Fibroblast of lung (primary cell): ENCODE results near the gene PUSL1. TPM values are rescaled to one million over a fixed set of nuclear protein-coding genes. Genes with fewer than 3 reads are reported as not detected.
A peak's percentile ranks its signal among the peaks of the same experiment; 100 is the strongest.

Source experiments
- DNase-seq, 2 donors: peaks; one replicate each; pipeline versions ENCODE4 v3.0.0 to v3.0.0-alpha.2; 2010; ENCODE audit warnings: low read depth in 2 of 2
- H2AFZ ChIP-seq: 2 replicates; pipeline ENCODE4 v1.5.1; 2012; ENCODE audit warnings: low read length, control low read depth, inconsistent platforms
- H3K27ac ChIP-seq: 2 replicates; pipeline ENCODE4 v1.5.1; 2011; ENCODE audit warnings: low read length, control low read depth; ENCODE audit not compliant: insufficient read depth
- H3K27me3 ChIP-seq: 2 replicates; pipeline ENCODE4 v1.5.1; 2011; ENCODE audit warnings: mild to moderate bottlenecking, low read length; ENCODE audit not compliant: control insufficient read depth, insufficient read depth
- H3K36me3 ChIP-seq: 2 replicates; pipeline ENCODE4 v1.5.1; 2011; ENCODE audit warnings: low read length; ENCODE audit not compliant: control insufficient read depth, insufficient read depth
- H3K4me1 ChIP-seq: 2 replicates; pipeline ENCODE4 v1.5.1; 2011; ENCODE audit warnings: low read length; ENCODE audit not compliant: control insufficient read depth, insufficient read depth; ENCODE audit errors: extremely low read depth
- H3K4me2 ChIP-seq: 2 replicates; pipeline ENCODE4 v1.5.1; 2011; ENCODE audit warnings: low read length, control low read depth; ENCODE audit not compliant: insufficient read depth; ENCODE audit errors: extremely low read depth
- H3K4me3 ChIP-seq, 4 experiments: fragments of 200-600 bp in 1 of 4; sonication (generic) in 1 of 4; replicated peaks in 1 of 4; 2 replicates each; pipeline ENCODE4 v1.5.1; 2011 to 2016; ENCODE audit warnings: low read length in 4 of 4, low read depth in 3 of 4, mild to moderate bottlenecking in 3 of 4, control low read depth in 2 of 4, inconsistent platforms in 1 of 4, mixed read lengths in 1 of 4; ENCODE audit not compliant: insufficient read depth in 1 of 4; ENCODE audit errors: control extremely low read depth in 1 of 4
- H3K79me2 ChIP-seq: 2 replicates; pipeline ENCODE4 v1.5.1; 2012; ENCODE audit warnings: mild to moderate bottlenecking, low read length, inconsistent platforms; ENCODE audit not compliant: control insufficient read depth, insufficient read depth
- H3K9ac ChIP-seq: 2 replicates; pipeline ENCODE4 v1.5.1; 2011; ENCODE audit warnings: mild to moderate bottlenecking, low read length, control low read depth; ENCODE audit not compliant: insufficient read depth
- H3K9me3 ChIP-seq: 2 replicates; pipeline ENCODE4 v1.5.1; 2012; ENCODE audit warnings: low read depth, low read length; ENCODE audit not compliant: control insufficient read depth, insufficient read depth
- H4K20me1 ChIP-seq: 2 replicates; pipeline ENCODE4 v1.5.1; 2011; ENCODE audit warnings: low read length; ENCODE audit not compliant: control insufficient read depth, insufficient read depth; ENCODE audit errors: extremely low read depth
- EZH2 ChIP-seq: IDR thresholded peaks from 2 replicates; pipeline ENCODE4 v1.5.1; 2012; ENCODE audit warnings: low read length, control low read depth, mild to moderate bottlenecking; ENCODE audit errors: missing control alignments
- polyA plus RNA-seq, 2 donors: library from polyadenylated mRNA; depleted of rRNA in 1 of 2; stranded (reverse) in 1 of 2; unstranded in 1 of 2; fragments of >200 nt; gene quantifications; 2 replicates each; pipeline ENCODE4 v1.2.1, GENCODE V29; 2011 to 2012; ENCODE audit warnings: missing spikeins in 1 of 2
- total RNA-seq: library from RNA; depleted of rRNA; stranded (reverse); fragments of >200 nt; gene quantifications from 2 replicates; pipeline ENCODE4 v1.2.1, GENCODE V29; 2014
- TF ChIP-seq, protein P1 (sequence below), 2 donors: IDR thresholded peaks in 1 of 2; conservative IDR thresholded peaks in 1 of 2; 1 replicate in 1 of 2; 2 replicates in 1 of 2; pipeline ENCODE4 v1.5.1; 2011 to 2012; ENCODE audit warnings: low read length in 2 of 2, control low read depth in 1 of 2, inconsistent platforms in 1 of 2, low read depth in 1 of 2, mild to moderate bottlenecking in 1 of 2

PUSL1 gene
- total and polyA plus RNA-seq, 2 donors (not counting 1 experiment from before 2014, with no cell fraction given) = 7.1 to 12.7 TPM

GRCh38 chr1:1354271-1355247, 46.2 kb downstream of the PUSL1 start:
- H3K27ac ChIP-seq = no peak overlapping the region
- DNase-seq = no peak
- no peak overlapping the region for H2AFZ ChIP-seq
- H3K4me1 ChIP-seq = peaks cover 26% of the 10 kb centered on the region
- H3K27me3 ChIP-seq = no peaks in the 10 kb centered on the region
- TF ChIP-seq, protein P1, sequence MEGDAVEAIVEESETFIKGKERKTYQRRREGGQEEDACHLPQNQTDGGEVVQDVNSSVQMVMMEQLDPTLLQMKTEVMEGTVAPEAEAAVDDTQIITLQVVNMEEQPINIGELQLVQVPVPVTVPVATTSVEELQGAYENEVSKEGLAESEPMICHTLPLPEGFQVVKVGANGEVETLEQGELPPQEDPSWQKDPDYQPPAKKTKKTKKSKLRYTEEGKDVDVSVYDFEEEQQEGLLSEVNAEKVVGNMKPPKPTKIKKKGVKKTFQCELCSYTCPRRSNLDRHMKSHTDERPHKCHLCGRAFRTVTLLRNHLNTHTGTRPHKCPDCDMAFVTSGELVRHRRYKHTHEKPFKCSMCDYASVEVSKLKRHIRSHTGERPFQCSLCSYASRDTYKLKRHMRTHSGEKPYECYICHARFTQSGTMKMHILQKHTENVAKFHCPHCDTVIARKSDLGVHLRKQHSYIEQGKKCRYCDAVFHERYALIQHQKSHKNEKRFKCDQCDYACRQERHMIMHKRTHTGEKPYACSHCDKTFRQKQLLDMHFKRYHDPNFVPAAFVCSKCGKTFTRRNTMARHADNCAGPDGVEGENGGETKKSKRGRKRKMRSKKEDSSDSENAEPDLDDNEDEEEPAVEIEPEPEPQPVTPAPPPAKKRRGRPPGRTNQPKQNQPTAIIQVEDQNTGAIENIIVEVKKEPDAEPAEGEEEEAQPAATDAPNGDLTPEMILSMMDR (conservative IDR thresholded peaks at IDR 0.05 in 1 of 2, IDR thresholded peaks at IDR 0.05 in 1 of 2; ENCODE audit: low read depth in 1 of 2, low read length in 2 of 2) = no peak
- no peak for TF ChIP-seq EZH2
- H3K79me2 ChIP-seq = peaks cover 62% of the 10 kb centered on the region
- no peaks in the 10 kb centered on the region for H4K20me1 ChIP-seq
- no peak overlapping the region for H3K9ac ChIP-seq
- H3K9me3 ChIP-seq = no peaks in the 10 kb centered on the region
- H3K36me3 ChIP-seq = peaks cover 25% of the 10 kb centered on the region
- peak overlapping the region; percentile 51 for H3K4me2 ChIP-seq
- H3K4me3 ChIP-seq = peak overlapping the region in 2 of 4 experiments; percentile 10 to 98

- Histone ChIP-seq H3K4me2 (no peak overlapping the region), H3K9ac (no peak overlapping the region)
Measured at GRCh38 chr1:1355416-1355815, 47.0 kb downstream of the PUSL1 start.

More at GRCh38 chr1:1355416-1355815, 47.0 kb downstream of the PUSL1 start:
- DNase-seq = peak; percentile 40 to 43
- Histone ChIP-seq H3K4me3 (peak overlapping the region in 2 of 4 experiments; percentile 12 to 98), H3K27me3 (no peaks in the 10 kb centered on the region), H3K79me2 (peaks cover 62% of the 10 kb centered on the region), H3K27ac (no peak overlapping the region), H4K20me1 (no peaks in the 10 kb centered on the region), H3K36me3 (peaks cover 25% of the 10 kb centered on the region), H2AFZ (no peak overlapping the region), H3K9me3 (no peaks in the 10 kb centered on the region), H3K4me1 (peaks cover 34% of the 10 kb centered on the region)
- TF ChIP-seq, protein P1 (conservative IDR thresholded peaks at IDR 0.05 in 1 of 2, IDR thresholded peaks at IDR 0.05 in 1 of 2; ENCODE audit: low read depth in 1 of 2, low read length in 2 of 2) = no peak
- TF ChIP-seq EZH2 = no peak
